Cardiac fibroblast (primary cell): ENCODE measurements around the gene COL27A1.
A peak's percentile ranks its signal among the peaks of the same experiment; 100 is the strongest.

Source experiments
- DNase-seq, 2 donors: peaks; one replicate each; pipeline versions ENCODE4 v3.0.0 to v3.0.0-alpha.2; 2010; ENCODE audit warnings: low read depth in 2 of 2
- H3K4me3 ChIP-seq, 2 donors: replicated peaks in 1 of 2; 1 replicate in 1 of 2; 2 replicates in 1 of 2; pipeline ENCODE4 v1.5.1; 2011; ENCODE audit warnings: low read depth in 2 of 2, low read length in 2 of 2, mild to moderate bottlenecking in 2 of 2, moderate library complexity in 1 of 2
- TF ChIP-seq, protein P1 (sequence below): IDR thresholded peaks from one replicate; pipeline ENCODE4 v1.5.1; 2011; ENCODE audit warnings: low read depth, mild to moderate bottlenecking, low read length, inconsistent platforms

COL27A1 gene

DNA sequence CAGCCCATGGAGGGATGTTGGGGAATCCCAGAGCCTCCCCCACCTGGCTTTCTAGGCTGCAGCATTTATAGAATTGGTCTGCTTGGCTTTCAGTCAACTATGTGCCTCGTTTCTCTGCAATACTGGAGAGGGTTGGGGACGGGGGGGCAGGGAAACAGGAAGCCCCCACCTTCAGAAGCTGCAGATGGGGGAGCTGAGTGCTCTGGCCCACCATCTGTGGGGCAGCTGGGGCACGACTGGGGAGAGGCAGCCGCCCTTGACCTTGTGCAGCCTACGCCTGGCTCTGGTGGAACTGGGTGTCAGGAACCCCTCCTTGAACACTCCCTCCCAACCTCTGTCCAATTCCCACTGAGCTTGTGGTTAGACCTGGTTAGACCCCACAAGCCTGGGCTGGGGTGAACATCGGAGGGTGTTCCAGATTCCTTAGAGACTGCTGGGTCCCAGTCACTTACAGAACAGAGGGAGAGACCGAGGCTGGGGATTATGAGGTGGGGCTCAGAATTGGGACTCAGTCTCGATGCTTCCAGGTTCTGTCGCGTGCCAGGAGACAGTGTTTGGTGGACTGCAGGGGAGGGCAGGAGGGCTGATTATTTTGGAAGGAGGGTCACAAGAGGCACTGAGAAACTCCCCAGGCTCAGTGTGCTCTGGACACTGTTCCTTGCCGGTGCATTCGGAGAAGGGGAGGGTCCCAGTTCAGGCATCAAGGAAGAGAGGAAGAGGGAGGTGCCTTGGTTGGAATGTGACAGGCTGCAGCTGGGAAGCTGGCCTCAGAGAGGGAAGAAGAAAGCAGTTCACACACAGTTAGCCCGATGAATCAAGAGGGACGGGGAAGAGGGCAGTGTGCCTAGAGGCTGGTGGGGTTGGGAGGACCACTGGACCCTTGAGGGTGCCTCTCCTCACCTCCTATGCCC, 25.6 kb downstream of the COL27A1 start:
- peak in 1 of 2 donors; percentile 79 for DNase-seq
- TF ChIP-seq, protein P1, sequence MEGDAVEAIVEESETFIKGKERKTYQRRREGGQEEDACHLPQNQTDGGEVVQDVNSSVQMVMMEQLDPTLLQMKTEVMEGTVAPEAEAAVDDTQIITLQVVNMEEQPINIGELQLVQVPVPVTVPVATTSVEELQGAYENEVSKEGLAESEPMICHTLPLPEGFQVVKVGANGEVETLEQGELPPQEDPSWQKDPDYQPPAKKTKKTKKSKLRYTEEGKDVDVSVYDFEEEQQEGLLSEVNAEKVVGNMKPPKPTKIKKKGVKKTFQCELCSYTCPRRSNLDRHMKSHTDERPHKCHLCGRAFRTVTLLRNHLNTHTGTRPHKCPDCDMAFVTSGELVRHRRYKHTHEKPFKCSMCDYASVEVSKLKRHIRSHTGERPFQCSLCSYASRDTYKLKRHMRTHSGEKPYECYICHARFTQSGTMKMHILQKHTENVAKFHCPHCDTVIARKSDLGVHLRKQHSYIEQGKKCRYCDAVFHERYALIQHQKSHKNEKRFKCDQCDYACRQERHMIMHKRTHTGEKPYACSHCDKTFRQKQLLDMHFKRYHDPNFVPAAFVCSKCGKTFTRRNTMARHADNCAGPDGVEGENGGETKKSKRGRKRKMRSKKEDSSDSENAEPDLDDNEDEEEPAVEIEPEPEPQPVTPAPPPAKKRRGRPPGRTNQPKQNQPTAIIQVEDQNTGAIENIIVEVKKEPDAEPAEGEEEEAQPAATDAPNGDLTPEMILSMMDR, result no peak
- no peak overlapping the region for H3K4me3 ChIP-seq

DNA sequence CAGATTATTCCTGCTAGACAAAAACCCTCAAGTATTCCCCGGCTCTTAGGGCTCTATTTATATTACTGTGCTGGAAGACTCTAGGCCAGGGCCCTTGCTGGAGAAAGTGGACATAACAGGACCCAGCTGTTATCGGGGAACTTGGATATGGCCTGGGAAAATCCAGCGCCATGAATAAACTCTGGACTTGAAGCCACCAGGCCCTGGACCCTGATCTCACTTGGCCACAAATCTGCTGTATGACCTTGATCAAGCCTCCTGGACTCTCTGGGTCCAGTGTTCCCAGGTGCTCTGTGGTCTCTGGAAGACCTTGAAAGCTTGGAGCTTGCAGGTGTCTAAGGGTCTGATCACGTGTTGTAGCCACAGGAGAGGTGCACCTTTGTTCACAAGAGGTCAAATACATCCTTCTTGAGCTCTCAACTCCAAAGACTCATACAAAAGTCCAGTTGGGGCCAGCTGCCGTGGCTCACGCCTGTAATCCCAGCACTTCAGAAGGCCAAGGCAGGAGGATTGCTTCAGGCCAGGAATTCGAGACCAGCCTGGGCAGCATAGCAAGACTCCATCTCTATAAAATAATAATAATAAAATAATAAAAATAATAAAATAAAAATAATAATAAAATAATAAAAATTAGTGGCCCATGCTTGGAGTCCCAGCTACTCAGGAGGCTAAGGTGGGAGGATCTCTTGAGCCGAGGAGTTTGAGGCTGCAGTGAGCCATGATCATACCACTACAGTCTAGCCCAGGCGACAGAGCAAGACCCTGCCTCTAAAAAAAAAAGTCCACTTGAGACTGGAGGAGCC, 26.5 kb downstream of the COL27A1 start:
- TF ChIP-seq, protein P1, result no peak
- DNase-seq, result no peak
- no peak overlapping the region for H3K4me3 ChIP-seq

DNA sequence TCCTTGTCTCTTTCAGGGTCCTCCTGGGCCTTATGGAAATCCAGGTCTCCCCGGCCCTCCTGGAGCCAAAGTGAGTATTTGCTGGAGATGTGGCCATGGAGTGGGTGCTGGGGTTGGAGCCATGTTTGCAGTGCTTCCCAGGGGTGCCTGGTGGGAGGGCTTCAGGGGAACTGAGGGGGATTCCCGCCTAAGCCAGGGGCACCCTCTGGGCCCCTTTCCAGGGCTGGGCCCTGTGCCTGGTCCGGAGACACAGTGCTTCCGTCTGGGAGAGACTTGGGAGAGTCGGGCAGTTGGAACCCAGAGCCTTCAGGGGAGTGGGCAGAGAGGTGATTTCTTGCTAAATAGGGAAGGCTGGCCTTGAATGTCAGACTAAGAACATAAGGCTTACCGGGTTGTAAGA, 27.7 kb downstream of the COL27A1 start:
- DNase-seq, result no peak
- TF ChIP-seq, protein P1, result no peak
- H3K4me3 ChIP-seq, result no peak overlapping the region

DNA sequence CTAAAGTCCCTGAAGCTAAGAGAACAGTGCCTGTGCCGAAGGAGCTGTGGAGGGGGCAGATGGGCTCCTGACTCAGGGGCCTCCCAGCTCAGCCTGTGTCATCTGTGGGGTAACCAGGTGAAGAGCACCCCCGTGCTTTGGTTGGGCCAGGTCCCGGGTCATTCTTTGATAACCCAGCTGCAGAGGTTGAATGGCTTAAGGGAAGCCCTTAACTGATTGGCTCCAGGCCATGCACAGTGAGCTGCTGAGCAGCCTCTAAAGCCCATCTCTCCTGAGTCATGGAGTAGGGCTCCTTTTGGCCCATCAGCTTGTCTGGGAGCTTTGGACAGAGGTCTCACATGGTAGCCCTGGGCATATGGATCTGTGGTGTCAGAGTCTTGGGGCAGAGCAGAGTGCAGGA, 28.7 kb downstream of the COL27A1 start:
- TF ChIP-seq, protein P1, result no peak
- no peak overlapping the region for H3K4me3 ChIP-seq
- DNase-seq, result peak; percentile 38 to 42

DNA sequence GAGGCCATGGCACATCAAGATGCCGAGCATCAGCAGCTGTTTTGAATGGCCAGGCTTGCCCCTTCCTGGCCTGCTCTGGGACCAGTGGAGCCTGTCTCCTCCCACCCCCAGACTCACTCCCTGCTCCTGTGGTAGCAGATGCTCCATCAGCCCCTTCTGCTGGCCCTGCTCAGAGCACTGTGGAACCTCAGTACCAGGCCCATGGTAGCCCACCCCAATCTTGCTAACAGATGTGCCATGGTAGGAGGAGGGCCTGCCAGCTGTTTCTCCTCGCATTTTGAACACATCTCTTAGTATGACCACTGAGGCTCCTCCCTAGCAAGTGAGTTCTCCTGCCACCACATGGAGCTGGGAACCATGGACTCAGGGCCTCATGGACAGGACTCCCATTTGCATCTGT, 29.5 kb downstream of the COL27A1 start:
- TF ChIP-seq, protein P1, result no peak
- H3K4me3 ChIP-seq, result no peak overlapping the region
- no peak for DNase-seq

DNA sequence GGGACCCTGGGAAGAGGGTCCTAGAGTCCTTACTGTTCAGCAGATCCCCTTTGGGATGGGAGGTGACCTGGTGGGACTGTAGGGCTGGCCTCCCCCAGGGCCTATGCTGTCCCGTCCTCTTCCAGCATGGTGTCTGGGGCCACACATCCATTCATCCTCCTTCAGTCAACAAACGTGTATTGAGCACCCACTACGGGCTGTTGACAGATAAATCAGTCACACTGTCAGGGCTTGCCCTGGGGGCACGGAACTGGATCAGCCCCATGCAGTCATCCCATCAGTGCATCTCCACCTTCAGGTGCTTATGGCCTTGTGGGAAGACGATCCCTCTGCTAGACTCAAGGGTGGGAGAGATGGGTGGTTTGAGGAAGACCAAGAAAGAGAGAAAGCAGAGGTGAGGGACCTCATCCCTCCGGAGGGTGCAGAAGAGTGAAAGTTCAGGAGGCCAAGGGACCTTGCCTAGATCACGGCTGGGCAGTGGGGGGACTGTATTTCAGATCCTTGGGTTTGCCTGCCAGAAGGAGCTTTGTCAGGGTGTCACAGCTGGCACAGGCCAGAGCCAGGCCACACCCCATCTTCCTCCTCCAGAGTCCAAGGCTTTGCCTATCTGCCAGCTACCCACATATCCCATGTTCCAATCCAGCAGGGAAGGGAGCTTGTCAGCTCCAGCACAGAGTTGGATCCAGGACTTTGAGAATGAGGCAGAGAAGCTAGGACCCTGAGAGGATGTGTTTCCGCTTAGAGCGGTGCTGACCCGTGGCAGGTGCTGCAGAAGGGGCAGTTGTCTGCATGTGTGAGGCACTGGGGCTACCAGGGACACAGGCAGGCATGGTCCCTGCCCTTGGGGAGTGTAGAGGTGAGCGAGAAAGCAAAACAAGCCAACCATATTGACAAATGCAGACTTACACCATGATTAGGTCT, 30.5 kb downstream of the COL27A1 start:
- TF ChIP-seq, protein P1, result no peak
- no peak for DNase-seq
- H3K4me3 ChIP-seq, result no peak overlapping the region
